Activated CD4-positive, alpha-beta T cell treated with anti-CD3 and anti-CD28 coated beads for 4 hours (primary cell): ENCODE results near the gene SUSD2.

Source experiments
- DNase-seq, 2 donors: peaks; one replicate each; pipeline ENCODE4 v3.0.0-alpha.2; 2020

The SUSD2 gene

DNA sequence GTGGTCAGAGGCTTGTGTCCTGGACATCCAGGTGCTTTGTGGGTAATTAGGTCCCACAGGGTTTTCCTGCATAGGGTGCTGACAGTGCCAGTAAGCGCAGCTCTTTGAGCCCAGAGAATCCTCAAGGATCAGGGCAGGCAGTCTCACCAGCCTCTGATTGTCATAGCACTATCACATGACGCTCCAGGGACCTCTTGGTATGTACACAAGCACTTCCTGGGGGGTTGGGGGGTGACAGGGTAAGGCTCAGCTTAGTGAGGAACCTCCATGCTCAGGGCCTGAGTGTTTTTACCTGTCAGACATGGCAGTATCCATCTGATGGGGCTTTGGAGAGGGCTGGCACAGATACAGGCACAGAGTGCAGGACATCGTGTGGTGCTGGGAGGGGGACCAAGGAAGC lies 27.9 kb upstream of the SUSD2 start:
- DNase-seq: peak; percentile 33 to 47

DNA sequence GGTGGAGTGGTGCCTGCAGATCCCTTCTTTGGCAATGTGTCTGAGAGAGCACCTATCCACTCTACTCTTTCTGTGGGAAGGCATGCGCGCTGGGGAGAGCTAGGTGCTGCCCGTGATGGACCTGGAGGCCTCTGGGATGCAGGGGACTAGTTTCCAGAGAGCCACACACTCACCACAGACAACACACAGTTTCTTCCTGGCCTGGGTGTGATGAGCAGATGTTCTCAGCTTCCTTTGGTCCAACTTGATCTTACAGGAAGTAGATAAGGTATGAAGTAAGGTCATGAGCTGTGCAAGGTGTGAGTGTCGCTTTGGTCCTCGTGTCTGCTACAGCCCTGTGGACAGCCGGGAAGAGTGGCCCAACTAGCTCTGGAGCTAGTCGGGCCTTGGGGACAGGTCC lies 27.3 kb upstream of the SUSD2 start:
- DNase-seq: no peak

GRCh38 chr22:24154826-24155225 lies 26.5 kb upstream of the SUSD2 start:
- DNase-seq: no peak

DNA sequence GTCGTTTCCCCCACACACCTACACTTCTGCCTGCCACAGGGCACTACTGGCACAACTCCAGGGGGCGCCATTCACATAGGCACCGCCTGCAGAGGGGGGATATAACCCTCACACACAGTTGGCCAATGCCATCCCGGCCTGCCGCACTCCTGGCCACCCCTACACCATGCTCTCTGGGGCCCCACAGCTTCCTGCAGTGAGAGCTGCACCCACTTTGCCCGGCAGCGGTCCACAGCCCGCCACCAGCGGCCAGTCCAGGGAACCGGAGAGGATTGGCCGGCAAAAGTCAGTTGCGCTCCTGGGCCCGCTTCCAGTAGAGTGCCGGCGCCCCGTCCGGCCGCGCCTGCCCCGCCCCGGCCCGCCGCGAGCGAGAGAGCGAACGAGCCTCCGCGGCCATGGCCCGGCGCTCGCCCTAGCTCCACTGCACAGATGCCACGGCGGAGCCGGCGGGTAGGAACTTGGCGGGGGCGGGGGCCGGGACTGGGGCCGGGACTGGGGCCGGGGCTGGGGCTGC lies 25.6 kb upstream of the SUSD2 start:
- DNase-seq: peak; percentile 46 to 55

- peak; percentile 76 to 87 for DNase-seq
Measured at GRCh38 chr22:24156141-24156912, 25.0 kb upstream of the SUSD2 start.

DNA sequence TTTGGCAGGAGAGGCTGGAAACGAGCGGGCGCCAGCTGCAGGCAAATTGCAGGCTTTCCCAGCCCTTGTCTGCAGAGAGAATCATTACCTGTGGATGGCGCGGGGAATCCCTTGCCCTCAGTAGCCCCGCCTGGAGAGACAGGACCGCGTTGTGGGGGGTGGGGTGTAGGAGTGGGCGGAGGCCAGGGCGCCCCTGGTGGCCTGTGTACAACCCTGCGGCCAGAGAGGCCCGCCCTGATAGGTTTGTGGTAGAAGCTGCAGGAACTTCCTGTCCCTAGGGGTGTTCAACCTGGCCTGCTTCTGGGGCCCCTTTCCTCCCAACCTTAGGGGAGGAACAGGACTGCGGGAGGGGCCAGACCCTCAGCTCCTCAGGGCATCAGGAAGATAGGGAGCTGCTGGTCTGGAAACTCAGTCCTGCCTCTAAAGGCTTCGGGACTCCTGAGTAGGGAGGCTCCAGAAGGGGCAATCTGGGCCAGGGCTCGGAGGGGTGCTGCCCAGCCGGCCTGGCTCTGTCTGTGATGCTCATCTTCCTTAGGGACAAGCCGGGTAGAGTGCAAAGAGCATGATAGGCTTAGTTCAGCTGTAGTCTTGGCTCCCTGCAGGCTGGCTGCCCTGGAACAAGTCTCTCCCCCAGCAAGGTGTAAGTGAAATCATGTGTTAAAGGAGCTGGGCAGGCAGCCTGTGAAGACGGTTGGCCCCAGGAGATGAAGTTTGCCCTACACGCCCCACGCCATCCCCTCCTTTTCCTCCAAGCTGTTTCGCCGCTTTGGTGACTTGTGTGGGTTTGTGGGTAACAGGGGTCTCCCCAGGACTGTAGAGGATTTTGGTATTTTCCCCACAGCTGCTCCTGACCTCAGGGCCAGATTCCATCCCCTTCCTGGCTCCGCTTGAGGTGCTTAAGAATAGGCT lies 24.1 kb upstream of the SUSD2 start:
- DNase-seq: peak; percentile 77 to 81

GRCh38 chr22:24157822-24158135 lies 23.5 kb upstream of the SUSD2 start:
- DNase-seq: no peak

GRCh38 chr22:24159650-24160049 lies 21.6 kb upstream of the SUSD2 start:
- no peak for DNase-seq

- no peak for DNase-seq
Measured at GRCh38 chr22:24160546-24160945, 20.7 kb upstream of the SUSD2 start.

DNA sequence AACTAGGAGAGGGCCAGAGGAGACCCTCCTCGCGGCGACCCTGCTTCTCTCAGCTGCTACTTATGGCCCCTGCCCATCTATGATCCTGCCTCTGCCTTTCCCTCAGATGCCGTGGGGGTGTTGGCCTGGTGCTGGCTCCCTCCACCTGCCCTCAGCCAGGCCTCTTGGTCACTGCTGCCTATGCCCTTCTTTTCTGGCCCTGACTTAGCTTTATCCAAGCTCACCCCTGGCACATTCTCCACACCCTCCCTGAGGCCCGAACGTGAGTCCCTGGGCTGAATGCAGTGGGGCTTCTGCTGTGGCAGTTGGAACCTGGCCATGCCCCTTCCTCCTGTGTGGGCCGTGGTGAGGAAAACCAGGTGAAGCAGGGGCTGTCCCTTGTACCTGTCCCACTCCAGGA lies 19.8 kb upstream of the SUSD2 start:
- DNase-seq: no peak

DNA sequence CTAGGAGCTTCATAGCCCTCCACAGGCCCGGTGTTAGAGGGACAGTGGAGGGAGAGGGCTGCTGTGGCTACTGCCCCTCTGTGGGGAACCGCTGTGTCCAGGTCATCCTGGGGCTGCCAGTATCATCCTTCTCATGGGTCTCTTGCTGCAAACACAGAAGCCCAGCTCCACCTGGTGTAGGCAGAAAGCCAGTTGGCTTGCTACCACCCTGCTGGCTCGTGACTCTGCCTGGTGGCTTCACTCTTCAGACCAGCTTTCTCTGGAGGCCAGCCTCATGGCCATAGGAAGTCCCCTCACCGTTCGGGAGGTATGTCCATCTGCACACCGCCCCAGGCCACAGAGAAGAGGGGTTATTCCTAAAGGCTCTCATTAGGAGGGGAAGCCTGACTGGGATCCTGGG lies 19.4 kb upstream of the SUSD2 start:
- no peak for DNase-seq

DNA sequence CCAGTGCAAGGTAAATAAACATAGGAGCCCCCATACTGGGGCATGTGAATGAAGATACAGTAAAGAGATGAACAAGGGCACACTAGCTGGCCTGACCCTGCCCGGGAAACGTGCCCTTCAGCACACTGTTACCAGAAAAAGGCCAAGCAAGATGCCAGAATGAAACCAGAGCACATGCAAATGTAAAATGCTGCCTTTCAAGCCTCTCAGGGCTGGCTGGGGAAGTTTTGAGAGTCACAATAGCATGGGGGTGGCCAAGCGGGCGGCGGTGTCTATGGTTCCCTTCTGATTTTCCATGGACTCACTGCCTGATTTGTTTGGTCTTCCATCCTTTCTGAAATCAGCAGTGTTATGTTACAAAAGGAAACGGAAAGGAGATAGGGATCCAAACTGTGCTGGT lies 18.9 kb upstream of the SUSD2 start:
- DNase-seq: no peak

DNA sequence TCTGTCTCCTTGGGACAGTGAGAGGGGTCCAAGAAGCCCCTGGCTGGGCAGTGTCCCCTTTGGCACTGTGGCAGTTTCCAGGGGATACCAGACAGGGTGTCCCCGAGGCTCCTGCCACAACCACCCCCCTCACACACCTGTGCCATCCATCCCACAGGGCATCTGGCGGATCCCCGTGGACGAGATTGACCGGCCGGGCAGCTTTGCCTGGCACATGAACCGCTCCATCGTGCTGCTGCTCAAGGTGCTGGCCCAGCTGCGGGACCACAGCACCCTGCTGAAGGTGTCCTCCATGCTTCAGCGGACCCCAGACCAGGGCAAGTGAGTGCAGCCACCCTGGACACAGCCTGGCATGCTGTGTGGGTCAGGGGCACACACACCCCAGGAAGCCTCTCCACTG lies 17.0 kb upstream of the SUSD2 start:
- no peak for DNase-seq

DNA sequence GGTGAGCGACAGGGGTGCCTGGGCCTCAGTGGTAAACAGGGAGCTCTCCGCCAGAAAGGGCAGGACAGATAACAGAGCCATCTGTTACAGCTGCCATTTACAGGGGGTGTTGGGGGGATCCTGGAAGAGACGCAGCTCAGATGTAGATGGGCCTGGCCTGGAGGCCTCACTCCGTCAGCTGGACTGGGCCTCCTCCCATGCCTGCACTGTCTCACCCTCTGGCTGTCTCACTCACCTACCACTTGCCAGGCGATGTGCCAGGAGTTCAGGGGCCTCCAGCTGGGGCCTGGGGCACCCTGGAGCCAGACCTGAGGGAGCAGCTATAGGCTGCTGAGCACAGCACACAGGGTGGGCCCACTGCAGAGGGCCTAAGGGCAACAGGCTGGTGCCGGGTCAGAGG lies 16.3 kb upstream of the SUSD2 start:
- DNase-seq: no peak

GRCh38 chr22:24165673-24166072 lies 15.6 kb upstream of the SUSD2 start:
- no peak for DNase-seq

GRCh38 chr22:24166811-24167210 lies 14.5 kb upstream of the SUSD2 start:
- no peak for DNase-seq

- no peak for DNase-seq
Measured at GRCh38 chr22:24169439-24170058, 11.7 kb upstream of the SUSD2 start.

DNA sequence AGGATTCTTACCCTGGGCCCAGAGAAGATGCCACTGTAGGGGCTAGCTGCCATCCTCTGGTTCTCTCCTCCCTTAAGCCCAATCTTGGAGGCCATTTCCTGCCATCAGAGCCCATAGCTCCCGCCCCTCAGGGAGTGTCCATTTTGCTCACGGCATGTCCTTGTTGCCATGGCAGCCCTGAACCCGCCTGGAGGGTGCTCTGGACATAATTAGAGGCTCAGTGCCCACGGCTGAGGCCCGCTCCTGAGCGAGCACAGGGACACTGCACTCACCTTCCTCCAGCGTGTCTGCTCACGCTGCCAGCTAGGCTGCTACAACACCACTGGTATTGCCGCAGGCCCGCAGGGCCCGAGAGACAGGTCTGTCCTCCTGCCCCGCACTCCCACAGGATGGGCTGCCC lies 11.1 kb upstream of the SUSD2 start:
- DNase-seq: no peak

DNA sequence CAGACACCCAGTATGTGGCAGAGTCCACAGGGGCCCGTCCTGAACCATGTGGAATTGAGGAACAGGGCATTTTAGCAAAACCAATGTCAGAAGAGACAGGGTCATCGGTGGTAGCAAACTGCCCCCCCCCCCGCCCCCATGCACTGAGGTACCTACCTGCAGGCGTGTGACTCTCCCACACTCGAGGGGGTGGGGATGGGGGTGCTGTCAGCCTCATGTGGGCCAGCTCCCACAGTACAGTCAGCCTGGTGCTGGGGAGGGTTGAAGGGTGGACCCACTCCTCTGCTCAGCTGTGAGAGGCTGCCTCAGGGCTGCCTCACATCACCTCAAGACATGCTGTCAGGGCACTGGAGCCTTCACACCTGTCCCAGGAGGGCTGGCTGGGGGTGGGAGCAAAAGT lies 10.7 kb upstream of the SUSD2 start:
- DNase-seq: no peak

DNA sequence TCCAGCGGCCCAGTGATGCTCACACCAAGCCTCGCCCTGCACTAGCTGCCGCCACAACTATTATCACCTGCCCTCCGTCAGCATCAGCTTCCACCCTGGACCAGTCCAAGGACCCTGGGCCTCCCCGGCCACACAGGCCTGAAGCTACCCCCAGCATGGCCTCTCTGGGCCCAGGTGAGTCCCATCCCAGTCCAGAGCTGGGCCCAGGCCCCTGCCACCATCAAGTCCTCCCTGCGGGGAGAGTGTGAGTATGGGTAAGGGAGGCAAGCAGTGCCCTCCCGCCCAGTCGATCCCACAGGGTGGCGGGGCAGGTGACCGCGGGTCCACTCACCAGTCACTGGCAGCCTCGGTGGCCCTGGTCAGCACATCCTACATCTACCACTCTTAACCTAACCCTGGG lies 9.5 kb upstream of the SUSD2 start:
- no peak for DNase-seq

- peak; percentile 68 to 69 for DNase-seq
Measured at GRCh38 chr22:24175160-24175808, 6.0 kb upstream of the SUSD2 start.

GRCh38 chr22:24176040-24176439 lies 5.2 kb upstream of the SUSD2 start:
- DNase-seq: no peak

- no peak for DNase-seq
Measured at GRCh38 chr22:24176630-24177029, 4.7 kb upstream of the SUSD2 start.
